Fibroblast of pulmonary artery (primary cell): ENCODE data around the gene CAMK4.

Experiments
- DNase-seq: peaks from one replicate; pipeline ENCODE4 v3.0.0-alpha.2; 2010; ENCODE audit warnings: low read depth
- H3K4me3 ChIP-seq: replicated peaks from 2 replicates; pipeline ENCODE4 v1.5.1; 2011; ENCODE audit warnings: low read depth, mild to moderate bottlenecking, control low read depth, low read length, moderate library complexity
- CTCF ChIP-seq: IDR thresholded peaks from 2 replicates; pipeline ENCODE4 v1.5.1; 2011; ENCODE audit warnings: mild to moderate bottlenecking, control low read depth, low read length, inconsistent platforms; ENCODE audit errors: missing control alignments

Gene CAMK4

GRCh38 chr5:111223101-111223786 lies 940 bp upstream of the CAMK4 start:
- no peak for DNase-seq
- H3K4me3 ChIP-seq: peak overlapping the region; percentile 69
- no peak for TF ChIP-seq CTCF

GRCh38 chr5:111224561-111225345 lies 569 bp downstream of the CAMK4 start:
- no peak for DNase-seq
- no peak for TF ChIP-seq CTCF
- H3K4me3 ChIP-seq: peak overlapping the region; percentile 69

- no peak for DNase-seq
- H3K4me3 ChIP-seq: no peak overlapping the region
- TF ChIP-seq CTCF: no peak
Measured at GRCh38 chr5:111225926-111226325, 1.7 kb downstream of the CAMK4 start.

- no peak overlapping the region for H3K4me3 ChIP-seq
- TF ChIP-seq CTCF: no peak
- DNase-seq: no peak
Measured at GRCh38 chr5:111226556-111226955, 2.4 kb downstream of the CAMK4 start.

GRCh38 chr5:111227226-111227782 lies 3.1 kb downstream of the CAMK4 start:
- no peak overlapping the region for H3K4me3 ChIP-seq
- no peak for DNase-seq
- no peak for TF ChIP-seq CTCF

GRCh38 chr5:111227801-111228200 lies 3.6 kb downstream of the CAMK4 start:
- TF ChIP-seq CTCF: no peak
- DNase-seq: peak; percentile 78
- no peak overlapping the region for H3K4me3 ChIP-seq
